Limb (tissue), 2 donors: ENCODE measurements around the gene ARHGEF28.

Experiments
- DNase-seq, 2 donors: peaks; one replicate each; pipeline ENCODE4 v3.0.0-alpha.2; 2016; ENCODE audit errors: extremely low spot score in 2 of 2

The ARHGEF28 gene

DNA sequence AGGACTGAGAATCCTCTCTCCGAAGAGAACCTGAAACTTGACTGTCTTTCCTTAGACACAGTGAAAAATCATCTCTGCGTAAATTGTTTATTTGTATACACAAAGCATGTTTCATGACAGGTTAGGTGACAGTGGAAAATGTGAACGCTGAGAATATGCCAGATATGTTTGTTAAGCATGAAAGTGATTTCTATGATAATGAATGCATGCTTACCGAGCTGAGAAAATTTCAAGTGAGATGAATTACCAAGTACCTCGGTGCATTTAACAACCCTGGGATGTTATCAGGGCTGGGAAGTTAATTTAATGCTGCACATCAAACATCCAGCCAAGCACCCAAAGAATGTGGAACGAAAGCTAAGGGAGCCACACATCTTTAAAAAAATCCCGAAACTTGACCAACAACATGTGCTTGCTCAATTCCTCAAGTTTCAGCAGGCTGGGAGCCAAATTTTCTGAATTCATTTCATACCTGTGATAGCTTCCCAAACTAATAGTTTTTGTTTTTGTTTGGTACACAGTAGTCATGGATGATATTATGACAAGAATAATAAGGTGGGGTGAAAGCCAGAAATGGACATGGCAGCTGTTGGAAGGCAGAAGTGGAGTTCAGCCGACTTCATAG is 336.9 kb downstream of the ARHGEF28 start:
- peak in 1 of 2 donors; percentile 51 for DNase-seq

DNA sequence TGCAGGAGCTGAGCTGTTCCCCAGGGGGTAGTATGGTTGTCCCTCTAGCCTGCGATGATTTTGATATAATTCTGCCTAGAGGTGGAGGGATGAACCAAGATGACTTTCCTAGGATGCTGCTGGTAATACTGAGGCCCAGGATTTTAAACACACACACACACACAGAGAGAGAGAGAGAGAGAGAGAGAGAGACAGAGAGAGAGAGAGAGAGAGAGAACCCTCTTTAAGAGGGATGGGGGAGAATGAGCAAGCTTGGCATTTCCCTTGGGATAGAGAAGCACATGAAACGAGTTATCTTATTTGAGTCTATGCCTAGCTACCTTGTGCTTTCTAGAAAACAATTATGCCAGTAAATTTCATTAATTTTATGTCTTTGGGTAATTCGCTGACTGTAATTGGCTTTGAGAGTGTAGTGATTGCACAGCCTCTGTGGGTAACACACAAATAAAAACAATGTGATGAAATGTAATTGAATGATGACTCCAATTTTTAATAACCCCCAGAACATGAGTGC is 338.4 kb downstream of the ARHGEF28 start:
- DNase-seq = no peak

DNA sequence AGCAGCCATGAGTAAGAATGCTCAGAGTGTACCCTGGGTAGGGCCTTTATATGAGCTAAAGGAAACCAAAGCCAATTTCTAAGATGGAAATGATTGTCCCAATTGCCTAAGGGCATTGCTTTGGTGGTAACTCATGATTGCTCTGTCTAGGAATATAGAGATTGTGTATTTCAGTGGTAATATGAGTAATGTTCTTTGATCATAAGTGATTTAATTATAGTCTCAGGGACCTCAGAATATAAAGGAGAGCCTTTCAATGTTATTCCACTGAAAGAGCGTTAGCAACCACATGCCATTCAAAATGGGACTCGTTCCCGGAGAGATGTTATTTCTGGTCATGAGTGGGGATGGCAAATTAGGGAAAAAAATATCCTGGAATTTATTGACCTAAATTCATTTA is 340.5 kb downstream of the ARHGEF28 start:
- no peak for DNase-seq

DNA sequence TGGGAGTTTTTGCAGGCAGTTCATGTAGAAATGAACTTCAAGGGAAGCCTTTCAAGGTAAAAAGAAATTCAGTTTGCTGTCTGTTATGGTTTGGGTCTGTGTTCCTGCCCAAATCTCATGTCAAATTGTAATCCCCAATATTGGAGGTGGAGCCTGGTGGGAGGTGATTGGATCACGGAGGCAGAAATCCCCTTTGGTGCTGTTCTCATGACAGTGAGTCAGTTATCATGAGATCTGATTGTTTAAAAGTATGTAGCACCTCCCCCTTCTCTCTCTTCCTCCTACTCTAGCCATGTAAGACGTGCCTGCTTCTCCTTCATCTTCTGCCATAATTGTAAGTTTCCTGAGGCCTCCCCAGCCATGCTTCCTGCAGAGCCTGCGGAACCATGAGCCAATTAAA is 341.4 kb downstream of the ARHGEF28 start:
- DNase-seq = no peak

DNA sequence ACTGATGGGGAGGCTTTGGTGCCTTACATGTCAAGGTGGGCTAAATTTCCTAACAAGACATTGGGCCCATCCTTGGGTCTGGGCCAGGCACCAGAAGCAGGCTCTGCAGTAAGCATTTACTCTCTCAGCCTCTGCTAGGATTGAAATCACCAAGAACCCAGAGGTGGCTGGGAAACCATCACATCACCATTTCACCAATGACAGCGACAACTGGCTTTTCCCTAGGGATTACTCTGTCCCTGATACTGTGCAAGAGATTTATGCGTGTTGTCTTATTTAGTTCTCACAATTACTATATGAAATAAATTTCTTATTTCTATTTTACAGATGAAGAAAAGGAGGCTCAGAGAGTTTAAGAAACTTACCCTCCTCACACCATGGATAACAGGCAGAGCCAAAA is 342.2 kb downstream of the ARHGEF28 start:
- no peak for DNase-seq

DNA sequence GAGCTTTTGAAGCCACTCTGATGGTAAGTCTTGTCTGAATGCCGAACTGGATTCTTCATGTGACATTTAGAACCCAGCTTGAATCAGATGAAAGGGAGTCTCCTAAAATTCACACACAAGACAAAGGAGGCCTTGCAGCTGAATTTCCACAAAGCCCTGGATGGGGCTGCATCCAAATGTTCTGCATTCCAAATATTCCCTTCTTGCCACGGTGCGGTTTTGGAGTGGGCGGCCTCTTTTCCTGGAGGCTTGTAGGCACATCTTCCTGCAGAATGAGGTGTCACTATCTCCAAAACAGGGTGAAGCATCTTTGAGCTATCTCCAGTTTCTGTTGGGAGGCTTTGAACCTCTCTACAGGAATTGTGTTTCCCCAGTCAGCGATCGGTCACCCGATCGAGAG is 342.7 kb downstream of the ARHGEF28 start:
- DNase-seq = no peak

DNA sequence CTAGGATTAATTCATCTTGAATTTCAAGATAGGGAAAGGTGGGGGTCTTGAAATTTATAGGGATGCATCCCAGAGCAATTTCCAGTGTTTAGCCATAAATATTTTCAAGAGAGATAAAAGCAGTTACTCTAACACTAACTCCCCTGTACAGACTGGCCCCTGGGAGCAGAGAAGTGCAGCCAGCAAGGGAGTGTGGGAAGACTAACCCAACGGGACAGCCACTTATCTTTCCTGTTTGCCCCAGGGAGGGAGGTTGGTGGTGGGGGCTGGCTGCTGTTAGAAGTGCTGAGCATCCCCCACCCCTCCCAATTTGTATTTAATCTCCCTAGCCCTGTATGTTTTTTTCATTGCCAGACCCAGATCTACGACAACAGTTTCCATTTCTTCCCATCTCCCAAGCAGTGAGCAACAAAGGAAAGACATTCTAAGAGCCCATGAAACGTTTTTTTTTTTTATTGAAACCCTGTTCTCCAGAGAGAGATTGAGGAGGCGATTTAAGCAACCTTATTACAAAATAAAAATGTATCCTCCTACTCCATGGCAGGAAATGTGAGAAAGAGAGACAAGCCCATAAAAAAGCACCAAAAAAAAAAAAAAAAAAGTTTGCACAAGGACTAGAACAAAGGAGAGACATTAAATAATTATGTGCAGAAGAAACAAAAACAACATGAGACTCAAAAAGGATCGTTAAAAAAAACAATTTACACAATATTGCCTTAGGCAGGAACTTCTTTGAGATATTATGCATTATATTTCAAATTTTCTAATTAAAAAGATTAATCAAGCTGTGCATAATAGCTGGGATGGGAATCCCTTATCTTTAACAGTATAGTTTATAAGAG is 343.4 kb downstream of the ARHGEF28 start:
- DNase-seq = no peak

DNA sequence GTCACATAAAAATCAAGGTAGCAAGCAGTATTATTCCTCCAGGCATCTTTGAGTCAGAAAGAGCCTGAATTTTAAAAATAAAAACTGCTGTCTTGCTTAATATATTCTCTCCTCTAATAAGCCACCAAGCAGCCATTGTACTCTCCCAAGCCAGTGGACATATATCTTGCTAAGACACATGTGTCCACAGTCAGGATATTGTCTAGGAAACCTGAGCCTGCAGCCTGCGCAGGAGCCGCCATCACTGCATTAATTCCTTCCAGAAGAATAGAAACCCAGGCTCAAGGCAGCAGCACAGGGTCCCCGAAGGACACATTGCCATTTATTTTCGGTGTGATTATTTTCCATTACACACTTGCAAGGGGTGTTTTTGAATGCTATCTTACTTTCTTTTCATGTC is 345.3 kb downstream of the ARHGEF28 start:
- no peak for DNase-seq

DNA sequence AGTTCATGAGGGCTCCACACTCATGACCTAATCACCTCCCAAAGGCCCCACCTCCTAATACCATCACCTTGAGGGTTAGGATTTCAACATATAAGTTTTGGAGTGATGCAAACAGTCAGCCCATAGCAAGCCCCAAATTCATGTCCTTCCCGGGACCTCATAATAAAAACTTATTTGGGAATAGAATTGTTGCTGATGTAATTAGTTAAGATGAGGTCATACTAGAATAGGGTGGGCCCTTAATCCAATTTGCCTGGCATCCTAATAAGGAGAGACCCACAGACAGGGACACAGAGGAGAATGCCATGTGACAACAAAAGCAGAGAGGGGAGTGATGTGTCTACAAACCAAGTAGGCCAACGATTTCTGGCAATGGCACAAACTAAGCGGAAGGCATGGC is 347.1 kb downstream of the ARHGEF28 start:
- no peak for DNase-seq

DNA sequence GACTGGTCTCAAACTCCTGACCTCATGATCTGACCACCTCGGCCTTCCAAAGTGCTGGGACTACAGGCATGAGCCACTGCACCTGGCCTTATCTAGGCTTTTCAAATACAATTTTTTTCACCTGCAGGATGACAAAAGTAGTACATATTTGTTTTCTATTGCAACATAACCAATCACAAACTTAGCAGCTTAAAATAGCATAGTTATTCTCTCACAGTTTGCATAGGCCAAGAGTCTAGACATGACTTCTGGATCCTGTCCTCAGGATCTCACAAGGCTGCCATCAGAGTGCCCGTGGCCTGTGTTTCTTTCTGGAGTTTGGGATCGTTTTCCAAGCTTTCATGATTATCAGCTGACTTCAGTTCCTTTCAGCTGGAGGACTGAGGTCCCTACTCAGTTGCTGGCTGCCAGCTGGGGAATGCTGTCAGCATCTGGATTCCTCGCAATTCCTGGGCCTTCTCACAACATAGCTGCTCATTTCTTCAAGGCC is 348.9 kb downstream of the ARHGEF28 start:
- no peak for DNase-seq

DNA sequence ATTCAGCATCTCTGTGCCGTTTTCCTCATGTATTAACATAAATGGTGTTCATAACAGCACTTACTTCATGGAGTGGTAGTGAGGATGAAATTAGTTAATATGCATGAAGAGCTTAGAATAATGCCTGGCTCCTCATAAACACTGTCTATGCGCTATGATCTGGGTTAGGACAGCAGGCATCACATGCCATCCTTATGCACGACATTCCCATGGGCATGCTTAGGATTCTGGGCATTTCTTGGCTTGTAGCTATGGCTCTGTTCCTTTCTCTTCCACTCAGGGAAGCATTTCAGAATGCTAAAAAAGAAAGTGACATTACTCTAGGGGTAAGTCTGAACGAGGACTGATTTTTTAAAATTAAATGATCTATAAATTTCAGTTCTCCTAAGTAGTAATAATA is 349.8 kb downstream of the ARHGEF28 start:
- no peak for DNase-seq

DNA sequence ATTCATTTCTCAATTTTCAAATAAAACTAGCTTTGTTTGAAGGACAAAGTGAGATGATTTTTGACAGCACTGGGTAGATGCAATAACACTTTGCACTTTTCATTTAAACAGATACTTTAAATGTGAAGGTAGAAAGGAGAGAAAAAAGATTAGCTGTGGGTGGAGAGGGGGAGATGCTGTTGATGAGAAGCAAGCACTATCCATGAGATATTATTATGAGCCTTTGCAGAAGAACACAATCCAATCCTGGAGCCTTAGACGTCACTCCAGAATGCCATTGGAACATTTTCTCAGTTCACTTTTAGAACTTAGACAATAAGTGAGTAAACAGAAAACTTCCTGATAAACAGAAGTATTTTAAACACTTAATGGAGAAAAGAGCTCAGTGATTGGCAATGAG is 351.1 kb downstream of the ARHGEF28 start:
- no peak for DNase-seq

DNA sequence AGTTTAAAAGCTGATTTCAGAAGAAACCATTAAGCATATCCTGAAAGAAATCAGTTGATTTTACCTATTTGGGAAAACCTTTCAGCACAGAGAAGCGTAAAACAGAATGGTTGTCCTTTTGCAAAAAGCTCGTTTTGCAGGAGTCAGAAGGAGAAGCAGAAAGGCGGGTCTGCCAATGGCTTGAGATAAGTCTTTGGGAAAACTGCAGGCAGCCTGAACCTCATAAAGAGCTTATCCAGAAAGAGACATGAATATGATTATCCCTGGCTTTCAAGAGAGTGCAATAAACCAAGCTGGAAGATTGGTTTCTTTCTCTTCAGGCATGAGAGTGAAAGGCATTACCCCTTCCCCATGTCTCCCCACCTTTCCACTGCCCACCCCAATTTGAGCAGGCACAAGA is 353.3 kb downstream of the ARHGEF28 start:
- DNase-seq = no peak

DNA sequence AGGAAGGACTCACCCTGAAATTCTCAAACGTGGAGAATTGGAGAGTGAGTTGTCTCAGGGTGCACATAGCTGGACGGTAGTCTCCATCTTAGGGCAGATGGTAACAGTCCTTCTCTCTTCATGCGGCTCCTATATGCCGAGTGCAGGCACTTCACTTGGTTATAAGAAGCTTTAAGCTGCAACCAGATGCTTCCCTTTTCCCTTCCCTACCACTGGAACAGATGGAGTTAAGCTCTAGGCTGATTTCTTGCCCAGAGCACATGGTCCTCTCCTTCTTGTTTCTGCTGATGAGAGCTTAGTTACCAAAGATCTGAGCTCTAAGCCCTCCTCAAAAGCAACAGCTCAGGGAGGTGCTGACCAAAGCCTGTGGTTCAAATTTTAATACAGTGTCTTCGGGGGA is 355.7 kb downstream of the ARHGEF28 start:
- DNase-seq = no peak

DNA sequence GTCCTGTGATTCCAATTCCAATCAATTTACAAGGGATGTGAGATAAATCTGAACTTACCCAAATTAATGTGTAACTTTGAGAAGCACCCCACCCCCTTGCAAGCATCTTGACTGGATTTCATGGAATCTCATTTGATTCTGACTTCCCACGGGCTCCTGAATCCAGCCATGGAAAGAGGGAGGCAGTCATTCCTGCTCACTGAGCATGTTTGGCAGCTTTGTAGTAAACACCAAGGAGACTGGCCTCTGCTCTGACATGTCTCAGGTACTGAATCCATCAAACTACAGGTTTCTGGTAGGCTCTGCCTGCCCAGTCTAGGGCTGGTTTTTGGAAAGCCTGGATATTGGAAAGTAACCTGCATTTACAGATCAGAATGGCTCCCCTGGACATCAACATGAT is 357.6 kb downstream of the ARHGEF28 start:
- DNase-seq = no peak

DNA sequence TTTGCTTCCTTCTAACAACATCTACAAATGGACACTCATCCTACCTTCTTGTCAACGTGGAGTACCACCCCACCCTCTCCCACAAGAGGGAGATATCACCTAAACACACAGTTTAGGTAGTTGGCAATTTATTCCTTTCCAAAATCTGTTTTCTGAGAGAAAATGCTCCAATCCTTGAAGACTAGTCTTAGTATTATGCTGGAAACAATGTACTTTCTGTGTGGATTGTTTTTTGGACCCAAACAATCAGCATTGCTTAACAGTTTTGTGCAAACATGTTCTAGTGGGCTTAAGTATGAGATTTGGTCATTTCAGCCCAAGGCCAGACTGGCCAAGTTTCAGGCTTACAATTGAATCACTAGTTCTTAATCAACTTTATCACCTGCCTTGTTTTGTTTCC is 359.1 kb downstream of the ARHGEF28 start:
- no peak for DNase-seq

DNA sequence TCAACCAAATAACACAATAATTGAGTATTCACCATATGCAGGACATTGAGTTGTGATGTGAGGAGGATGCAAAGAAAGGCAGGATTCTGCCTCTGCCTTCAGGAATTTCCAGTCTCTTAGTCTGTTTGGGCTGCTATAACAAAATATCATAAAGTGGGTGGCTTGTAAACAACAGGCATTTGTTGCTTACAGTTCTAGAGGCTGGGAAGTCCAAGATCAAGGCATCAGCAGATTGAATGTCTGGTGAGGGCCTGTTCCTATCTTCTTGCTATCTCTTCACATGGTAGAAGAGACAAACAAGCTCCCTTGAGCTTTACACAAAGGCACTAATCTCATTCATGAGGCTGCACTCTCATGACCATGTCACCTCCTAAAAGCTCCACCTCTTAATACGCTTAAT is 360.7 kb downstream of the ARHGEF28 start:
- no peak for DNase-seq

DNA sequence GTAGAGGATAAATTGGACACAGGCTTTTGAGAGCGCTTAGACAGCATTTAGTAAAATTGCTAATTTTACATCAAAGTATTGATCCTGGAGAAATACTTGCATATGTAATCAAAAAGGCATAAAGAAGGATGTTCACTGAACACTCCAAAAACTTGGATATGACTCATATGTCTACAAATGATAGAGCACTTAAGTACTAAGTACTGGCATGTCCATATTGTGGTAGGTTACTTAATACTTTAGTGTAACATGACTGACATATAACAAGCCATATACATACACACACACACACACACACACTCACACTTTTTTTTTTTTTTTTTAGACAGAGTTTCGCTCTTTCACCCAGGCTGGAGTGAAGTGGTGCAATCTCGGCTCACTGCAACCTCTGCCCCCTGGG is 361.9 kb downstream of the ARHGEF28 start:
- no peak for DNase-seq

DNA sequence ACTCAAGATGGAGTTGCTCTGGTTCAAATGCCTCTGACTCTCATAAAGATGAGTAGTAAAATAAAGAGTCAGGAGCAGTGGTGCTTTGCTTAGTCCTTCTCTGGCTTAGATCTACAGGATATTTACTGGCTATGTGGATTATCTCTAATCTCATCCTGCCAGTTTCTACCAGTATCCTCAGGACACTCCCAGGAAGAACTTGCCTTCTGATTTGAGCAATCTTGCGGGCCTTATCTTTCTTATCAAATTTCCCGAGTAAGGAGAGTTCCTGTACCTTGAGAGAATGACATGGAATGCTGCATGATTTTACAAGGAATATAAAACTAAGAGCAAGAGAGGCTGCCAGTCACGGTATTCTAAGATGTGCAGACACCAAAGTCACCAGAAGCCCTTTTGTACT is 364.0 kb downstream of the ARHGEF28 start:
- DNase-seq = no peak
